ENCODE data around the gene OR6X1. TPM values are rescaled to one million over a fixed set of nuclear protein-coding genes. Genes with fewer than 3 reads are reported as not detected.

Gene OR6X1
- total RNA-seq, 4 donors from 2014 or later = not detected

DNA sequence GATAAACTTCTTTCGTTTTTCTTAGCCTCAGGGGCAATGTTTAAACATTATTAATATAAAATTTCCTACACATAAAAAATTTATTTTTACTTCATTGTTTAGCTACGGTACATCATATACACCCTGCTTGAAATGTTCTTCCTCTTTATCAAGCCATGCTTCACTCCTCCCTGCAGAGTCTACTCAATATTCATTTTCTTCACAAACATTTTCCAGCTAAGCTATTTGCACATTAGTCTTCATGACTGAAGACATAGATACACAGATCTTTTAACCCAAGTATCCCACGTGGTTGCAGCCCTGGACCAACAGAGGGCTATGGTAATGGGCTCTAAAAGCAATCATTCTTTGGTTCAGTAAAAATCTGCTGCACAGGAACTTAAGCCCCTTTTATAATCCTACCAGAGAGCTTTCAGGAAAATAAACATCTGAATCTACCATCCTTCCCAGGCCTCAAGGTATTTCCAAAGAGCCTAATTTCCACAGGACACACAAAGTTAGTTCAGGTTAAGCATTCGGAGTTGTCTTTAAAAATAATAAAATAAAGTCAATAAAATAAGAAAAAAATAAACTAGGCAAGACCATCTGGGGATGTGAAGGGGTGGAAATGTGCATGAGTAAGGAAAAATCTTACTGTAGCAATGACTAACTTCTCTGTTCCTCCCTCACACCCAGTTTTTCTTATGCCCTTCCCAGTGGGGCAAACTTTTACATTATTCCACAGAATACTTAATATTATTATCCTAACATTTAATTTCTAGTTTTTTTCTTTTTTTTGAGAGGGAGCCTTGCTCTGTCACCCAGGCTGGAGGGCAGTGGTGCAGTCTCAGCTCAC lies 21.6 kb upstream of the OR6X1 start:
- H3K27me3 ChIP-seq = no peaks in the 10 kb centered on the region
- no peak for DNase-seq
- H3K4me3 ChIP-seq = no peak overlapping the region
- H3K36me3 ChIP-seq = no peaks in the 10 kb centered on the region
- no peaks in the 10 kb centered on the region for H3K4me1 ChIP-seq
- TF ChIP-seq, protein P1, sequence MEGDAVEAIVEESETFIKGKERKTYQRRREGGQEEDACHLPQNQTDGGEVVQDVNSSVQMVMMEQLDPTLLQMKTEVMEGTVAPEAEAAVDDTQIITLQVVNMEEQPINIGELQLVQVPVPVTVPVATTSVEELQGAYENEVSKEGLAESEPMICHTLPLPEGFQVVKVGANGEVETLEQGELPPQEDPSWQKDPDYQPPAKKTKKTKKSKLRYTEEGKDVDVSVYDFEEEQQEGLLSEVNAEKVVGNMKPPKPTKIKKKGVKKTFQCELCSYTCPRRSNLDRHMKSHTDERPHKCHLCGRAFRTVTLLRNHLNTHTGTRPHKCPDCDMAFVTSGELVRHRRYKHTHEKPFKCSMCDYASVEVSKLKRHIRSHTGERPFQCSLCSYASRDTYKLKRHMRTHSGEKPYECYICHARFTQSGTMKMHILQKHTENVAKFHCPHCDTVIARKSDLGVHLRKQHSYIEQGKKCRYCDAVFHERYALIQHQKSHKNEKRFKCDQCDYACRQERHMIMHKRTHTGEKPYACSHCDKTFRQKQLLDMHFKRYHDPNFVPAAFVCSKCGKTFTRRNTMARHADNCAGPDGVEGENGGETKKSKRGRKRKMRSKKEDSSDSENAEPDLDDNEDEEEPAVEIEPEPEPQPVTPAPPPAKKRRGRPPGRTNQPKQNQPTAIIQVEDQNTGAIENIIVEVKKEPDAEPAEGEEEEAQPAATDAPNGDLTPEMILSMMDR (IDR thresholded peaks at IDR 0.05) = no peak
- no peak for TF ChIP-seq POLR2A (IDR thresholded peaks at IDR 0.05)
- H3K27ac ChIP-seq = no peak overlapping the region
- no peaks in the 10 kb centered on the region for H3K9me3 ChIP-seq

DNA sequence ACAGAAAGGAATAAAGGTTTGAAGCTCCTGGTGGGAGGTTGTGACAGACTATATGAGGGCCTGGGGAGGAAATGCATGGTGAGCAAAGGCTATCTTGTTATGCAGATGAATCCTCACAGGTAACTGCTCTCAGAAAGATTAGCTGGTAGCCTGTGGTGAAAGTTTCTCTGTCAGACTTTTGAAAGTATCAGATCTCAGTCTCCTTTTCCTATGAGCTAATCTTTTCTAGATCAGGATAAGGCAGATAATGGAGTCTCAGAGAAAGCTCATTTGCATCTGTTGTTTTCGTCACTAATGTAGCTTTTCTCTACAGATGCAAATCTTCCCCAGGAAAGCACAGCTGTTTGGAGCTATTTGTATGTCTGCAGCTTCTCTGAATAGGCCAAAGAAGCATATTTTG lies 21.0 kb upstream of the OR6X1 start:
- H3K36me3 ChIP-seq = no peaks in the 10 kb centered on the region
- H3K4me3 ChIP-seq = no peak overlapping the region
- H3K27me3 ChIP-seq = no peaks in the 10 kb centered on the region
- H3K27ac ChIP-seq = no peak overlapping the region
- DNase-seq = no peak
- no peaks in the 10 kb centered on the region for H3K9me3 ChIP-seq
- H3K4me1 ChIP-seq = no peaks in the 10 kb centered on the region
- TF ChIP-seq, protein P1 (IDR thresholded peaks at IDR 0.05) = no peak
- TF ChIP-seq POLR2A (IDR thresholded peaks at IDR 0.05) = no peak

DNA sequence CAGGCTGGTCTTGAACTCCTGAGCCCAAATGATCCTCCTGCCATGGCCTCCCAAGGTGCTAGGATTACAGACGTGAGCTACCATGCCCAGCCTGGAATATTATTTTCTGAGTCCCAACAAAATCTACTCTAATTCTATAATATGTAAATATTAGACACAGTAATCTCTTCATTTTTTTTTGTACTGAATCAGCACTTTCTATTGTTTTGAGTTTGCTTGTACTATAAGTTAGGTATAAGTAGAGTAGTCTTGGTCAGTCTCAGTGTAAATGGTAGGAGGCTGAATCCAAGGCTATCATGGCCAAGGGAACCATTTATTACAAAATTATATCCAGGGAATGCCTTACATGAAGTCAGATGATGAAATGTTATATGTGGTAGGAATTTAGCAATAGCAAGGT lies 19.6 kb upstream of the OR6X1 start:
- Histone ChIP-seq H3K4me3 (no peak overlapping the region), H3K27ac (no peak overlapping the region), H3K27me3 (no peaks in the 10 kb centered on the region), H3K36me3 (no peaks in the 10 kb centered on the region), H3K4me1 (no peaks in the 10 kb centered on the region), H3K9me3 (no peaks in the 10 kb centered on the region)
- no peak for TF ChIP-seq POLR2A (IDR thresholded peaks at IDR 0.05)
- TF ChIP-seq, protein P1 (IDR thresholded peaks at IDR 0.05) = no peak
- no peak for DNase-seq

DNA sequence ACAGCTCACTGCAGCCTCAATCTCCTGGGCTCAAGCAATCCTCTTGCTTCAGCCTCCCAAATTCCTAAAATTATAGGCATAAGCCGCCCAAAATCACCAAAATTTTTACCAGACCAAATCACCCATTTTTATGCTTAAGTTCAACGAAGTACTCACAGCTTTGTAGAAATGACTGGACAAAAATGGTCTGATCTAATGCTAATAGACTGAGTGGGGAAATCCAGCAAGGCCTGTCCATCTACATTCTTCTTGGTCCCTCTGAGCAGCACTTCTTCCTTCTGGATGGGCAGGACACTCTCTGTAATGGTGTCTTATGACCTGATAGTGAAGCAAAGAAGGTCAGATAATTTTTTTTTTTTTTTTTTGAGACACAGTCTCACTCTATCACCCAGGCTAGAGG lies 18.7 kb upstream of the OR6X1 start:
- H3K4me1 ChIP-seq = no peaks in the 10 kb centered on the region
- H3K36me3 ChIP-seq = no peaks in the 10 kb centered on the region
- TF ChIP-seq, protein P1 (IDR thresholded peaks at IDR 0.05) = no peak
- TF ChIP-seq POLR2A (IDR thresholded peaks at IDR 0.05) = no peak
- no peaks in the 10 kb centered on the region for H3K27me3 ChIP-seq
- no peaks in the 10 kb centered on the region for H3K9me3 ChIP-seq
- H3K4me3 ChIP-seq = no peak overlapping the region
- H3K27ac ChIP-seq = no peak overlapping the region
- no peak for DNase-seq

DNA sequence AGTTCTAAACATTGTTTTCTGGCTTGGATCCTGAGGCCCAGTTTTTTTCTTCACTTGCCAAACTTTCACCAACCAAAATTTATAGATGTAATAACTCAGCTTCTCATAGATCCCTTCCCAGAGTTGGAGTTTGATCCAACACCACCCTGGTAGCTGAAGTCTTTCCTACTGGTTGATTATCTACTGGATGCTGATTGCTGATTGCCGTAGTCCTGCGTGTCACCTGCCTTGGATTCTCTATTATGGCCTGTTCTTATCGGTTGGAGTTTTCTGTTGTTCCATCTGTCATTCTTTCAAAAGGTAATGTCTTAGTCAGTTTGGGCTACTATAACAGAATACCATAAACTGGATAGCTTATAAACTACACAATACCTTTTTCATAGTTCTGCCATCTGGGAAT lies 17.3 kb upstream of the OR6X1 start:
- Histone ChIP-seq H3K27me3 (no peaks in the 10 kb centered on the region), H3K4me1 (no peaks in the 10 kb centered on the region), H3K4me3 (no peak overlapping the region), H3K27ac (no peak overlapping the region), H3K36me3 (no peaks in the 10 kb centered on the region), H3K9me3 (no peaks in the 10 kb centered on the region)
- DNase-seq = no peak
- TF ChIP-seq, protein P1 (IDR thresholded peaks at IDR 0.05) = no peak
- no peak for TF ChIP-seq POLR2A (IDR thresholded peaks at IDR 0.05)
